Uterus (tissue), 4 donors: Measurements from ENCODE around the gene STK39. TPM values are rescaled to one million over a fixed set of nuclear protein-coding genes. Genes with fewer than 3 reads are reported as not detected.

Source experiments
- DNase-seq, 2 donors: peaks; one replicate each; pipeline ENCODE4 v3.0.0-alpha.2; 2019 to 2020
- H3K27ac ChIP-seq, 2 donors: fragments of 200-600 bp; sonication (generic); 1 replicate in 1 of 2; 2 replicates in 1 of 2; pipeline ENCODE4 v1.5.1; 2016 to 2018
- H3K27me3 ChIP-seq, 2 donors: fragments of 200-600 bp; sonication (generic); one replicate each; pipeline ENCODE4 v1.5.1; 2018 to 2019; ENCODE audit warnings: control low read depth in 1 of 2
- H3K36me3 ChIP-seq, 2 donors: fragments of 200-600 bp; sonication (generic); one replicate each; pipeline ENCODE4 v1.5.1; 2019; ENCODE audit warnings: control low read depth in 1 of 2
- H3K4me1 ChIP-seq, 2 donors: fragments of 200-600 bp; sonication (generic); one replicate each; pipeline ENCODE4 v1.5.1; 2018 to 2019; ENCODE audit warnings: control low read depth in 1 of 2
- H3K4me3 ChIP-seq, 2 donors: fragments of 200-600 bp; sonication (generic); 1 replicate in 1 of 2; 2 replicates in 1 of 2; pipeline ENCODE4 v1.5.1; 2018 to 2019; ENCODE audit warnings: mild to moderate bottlenecking in 1 of 2
- H3K9me3 ChIP-seq, 2 donors: fragments of 200-600 bp; sonication (generic); one replicate each; pipeline ENCODE4 v1.5.1; 2019; ENCODE audit warnings: control low read depth in 1 of 2
- POLR2A ChIP-seq, 2 donors: fragments of 450-650 bp; IDR thresholded peaks; one replicate each; pipeline ENCODE4 v1.6.1; 2016; ENCODE audit warnings: antibody characterized with exemption in 2 of 2, mild to moderate bottlenecking in 1 of 2, moderate library complexity in 1 of 2
- intact Hi-C: fragments of 100-400 bp; cut with DNase I; formaldehyde crosslinking; loops from one replicate; pipeline ENCODE4 v1.15.1; 2023; ENCODE audit warnings: low total_unique reads
- total RNA-seq, 4 donors: library from RNA; depleted of rRNA in 3 of 4; stranded (reverse); fragments of >200 nt in 3 of 4; gene quantifications; one replicate each; pipeline versions ENCODE4 v1.1.0 to v1.2.4, GENCODE V29; 2014 to 2023
- TF ChIP-seq, protein P1 (sequence below), 4 experiments: fragments of 200-600 bp in 2 of 4; fragments of 450-650 bp in 2 of 4; sonication (generic) in 2 of 4; IDR thresholded peaks; one replicate each; pipeline ENCODE4 v1.5.1; 2016 to 2019; ENCODE audit warnings: antibody characterized with exemption in 4 of 4, mild to moderate bottlenecking in 2 of 4, moderate library complexity in 1 of 4
- donor health status: DM: yes; HTN: yes; CAD: no.

STK39 gene
- total RNA-seq, 4 donors from 2014 or later: 5.0 to 23.6 (median 9.8) TPM

- Histone ChIP-seq H3K27ac (no peak overlapping the region), H3K36me3 (no peaks in the 10 kb centered on the region), H3K9me3 (no peaks in the 10 kb centered on the region), H3K27me3 (no peaks in the 10 kb centered on the region), H3K4me3 (no peak overlapping the region), H3K4me1 (no peaks in the 10 kb centered on the region)
- DNase-seq: no peak
- intact Hi-C loops: no loop called here
- TF ChIP-seq, protein P1, sequence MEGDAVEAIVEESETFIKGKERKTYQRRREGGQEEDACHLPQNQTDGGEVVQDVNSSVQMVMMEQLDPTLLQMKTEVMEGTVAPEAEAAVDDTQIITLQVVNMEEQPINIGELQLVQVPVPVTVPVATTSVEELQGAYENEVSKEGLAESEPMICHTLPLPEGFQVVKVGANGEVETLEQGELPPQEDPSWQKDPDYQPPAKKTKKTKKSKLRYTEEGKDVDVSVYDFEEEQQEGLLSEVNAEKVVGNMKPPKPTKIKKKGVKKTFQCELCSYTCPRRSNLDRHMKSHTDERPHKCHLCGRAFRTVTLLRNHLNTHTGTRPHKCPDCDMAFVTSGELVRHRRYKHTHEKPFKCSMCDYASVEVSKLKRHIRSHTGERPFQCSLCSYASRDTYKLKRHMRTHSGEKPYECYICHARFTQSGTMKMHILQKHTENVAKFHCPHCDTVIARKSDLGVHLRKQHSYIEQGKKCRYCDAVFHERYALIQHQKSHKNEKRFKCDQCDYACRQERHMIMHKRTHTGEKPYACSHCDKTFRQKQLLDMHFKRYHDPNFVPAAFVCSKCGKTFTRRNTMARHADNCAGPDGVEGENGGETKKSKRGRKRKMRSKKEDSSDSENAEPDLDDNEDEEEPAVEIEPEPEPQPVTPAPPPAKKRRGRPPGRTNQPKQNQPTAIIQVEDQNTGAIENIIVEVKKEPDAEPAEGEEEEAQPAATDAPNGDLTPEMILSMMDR (IDR thresholded peaks at IDR 0.05): no peak
- no peak for TF ChIP-seq POLR2A (IDR thresholded peaks at IDR 0.05)
Observed at GRCh38 chr2:168147830-168148794, 99.3 kb downstream of the STK39 start.

- Histone ChIP-seq H3K27me3 (no peaks in the 10 kb centered on the region), H3K9me3 (no peaks in the 10 kb centered on the region), H3K4me3 (no peak overlapping the region), H3K27ac (no peak overlapping the region), H3K4me1 (no peaks in the 10 kb centered on the region), H3K36me3 (no peaks in the 10 kb centered on the region)
- DNase-seq: no peak
- no peak for TF ChIP-seq POLR2A (IDR thresholded peaks at IDR 0.05)
- TF ChIP-seq, protein P1 (IDR thresholded peaks at IDR 0.05): no peak
- intact Hi-C loops: no loop called here
Observed at GRCh38 chr2:168146892-168147810, 100.2 kb downstream of the STK39 start.

GRCh38 chr2:168145426-168146310, 101.7 kb downstream of the STK39 start:
- Histone ChIP-seq H3K9me3 (no peaks in the 10 kb centered on the region), H3K27ac (no peak overlapping the region), H3K4me3 (no peak overlapping the region), H3K4me1 (no peaks in the 10 kb centered on the region), H3K36me3 (no peaks in the 10 kb centered on the region), H3K27me3 (no peaks in the 10 kb centered on the region)
- TF ChIP-seq, protein P1 (IDR thresholded peaks at IDR 0.05): no peak
- no peak for TF ChIP-seq POLR2A (IDR thresholded peaks at IDR 0.05)
- intact Hi-C loops: no loop called here
- DNase-seq: no peak

GRCh38 chr2:168145011-168145410, 102.4 kb downstream of the STK39 start:
- Histone ChIP-seq H3K4me1 (no peaks in the 10 kb centered on the region), H3K9me3 (no peaks in the 10 kb centered on the region), H3K27me3 (no peaks in the 10 kb centered on the region), H3K36me3 (no peaks in the 10 kb centered on the region), H3K4me3 (no peak overlapping the region), H3K27ac (no peak overlapping the region)
- DNase-seq: no peak
- TF ChIP-seq, protein P1 (IDR thresholded peaks at IDR 0.05): no peak
- TF ChIP-seq POLR2A (IDR thresholded peaks at IDR 0.05): no peak
- intact Hi-C loops: no loop called here
